ENCODE measurements around the gene LMNA. TPM values are rescaled to one million over a fixed set of nuclear protein-coding genes. Genes with fewer than 3 reads are reported as not detected.

LMNA gene
- total and polyA plus RNA-seq, 10 of the 15 experiments (the other 5 are each of a cell fraction or from before 2014, with no cell fraction given): 0.42 to 334 (median 81.1) TPM

GRCh38 chr1:156172696-156173470, 58.4 kb downstream of the LMNA start:
- no peak for DNase-seq (ENCODE audit: low read depth, low spot score)
- Histone ChIP-seq H3K9me3 (replicated peaks; ENCODE audit: control insufficient read depth, insufficient read depth, low read length) (no peaks in the 10 kb centered on the region), H4K20me1 (ENCODE audit: control insufficient read depth, insufficient read depth) (no peaks in the 10 kb centered on the region), H3K9ac (ENCODE audit: control insufficient read depth, insufficient read depth, low read length) (no peak overlapping the region), H3K27ac (ENCODE audit: control insufficient read depth, insufficient read depth) (no peak overlapping the region), H3K27me3 (replicated peaks in 1 of 2; ENCODE audit: control insufficient read depth in 2 of 2, insufficient read depth in 2 of 2, low read length in 1 of 2) (no peaks in the 10 kb centered on the region), H2AFZ (ENCODE audit: control insufficient read depth, low read depth, low read length) (no peak overlapping the region), H3K4me2 (ENCODE audit: control insufficient read depth, insufficient read depth) (no peak overlapping the region), H3K79me2 (ENCODE audit: control insufficient read depth, insufficient read depth, low read length) (no peaks in the 10 kb centered on the region), H3K4me1 (ENCODE audit: control insufficient read depth, insufficient read depth, low read length) (no peaks in the 10 kb centered on the region; the same call in 1 of the 2 replicates), H3K36me3 (ENCODE audit: control insufficient read depth in 2 of 2, insufficient read depth in 2 of 2, low read length in 1 of 2) (peaks cover 6 to 24% of the 10 kb centered on the region in 2 experiments), H3K4me3 (no peak overlapping the region)
- TF ChIP-seq PBX3 (IDR thresholded peaks at IDR 0.05; ENCODE audit: insufficient replicate concordance, low read depth, low read length) (no peak), GATAD2B (conservative IDR thresholded peaks at IDR 0.05; ENCODE audit: low read depth) (no peak), ZNF274 (IDR thresholded peaks at IDR 0.05; ENCODE audit: insufficient read depth, insufficient read length) (no peak), SIX5 (IDR thresholded peaks at IDR 0.05; ENCODE audit: low read depth, low read length, severe bottlenecking) (no peak), RAD21 (IDR thresholded peaks at IDR 0.05; ENCODE audit: insufficient read depth, low read depth, low read length) (no peak), KAT2A (conservative IDR thresholded peaks at IDR 0.05; ENCODE audit: control insufficient read depth, low read depth, low read length) (no peak), MTA2 (IDR thresholded peaks at IDR 0.05; ENCODE audit: low read depth) (no peak), ZBTB4 (CRISPR knock-in tag; IDR thresholded peaks at IDR 0.05) (no peak)
- ChIA-PET SMC1A (ENCODE audit: uncharacterized antibody, unreplicated experiment) (interaction anchor here (1.4 kb wide), 1 partner anchor 43 kb away, joined by 3 read pairs; no protein-coding TSS in a partner anchor), POLR2A (interaction anchor here (3.2 kb wide), 1 partner anchor 13 kb away, joined by 10 read pairs; no protein-coding TSS in a partner anchor), RAD21 (ENCODE audit: unreplicated experiment) (interaction anchor here (0.6 to 1.1 kb wide), 2 partner anchors 8 to 16 kb away, joined by 3 read pairs; no protein-coding TSS in a partner anchor), CTCF (no interaction called here)
- in situ Hi-C loops (cut with MboI) (no loop called here), intact Hi-C loops (cut with micrococcal nuclease; ENCODE audit: unreplicated experiment) (no loop called here)
- FAIRE-seq: no peak
- BruUV-seq (replicated peaks): no TSS peak
- ATAC-seq: no peak
- WGBS (ENCODE audit: insufficient coverage, insufficient replicate concordance, low lambda C conversion rate, missing lambda C conversion rate): 85% methylated on average over 9 of the region's 9 CpGs

Data from GM12878 (cell line).